Panc1 (cell line): ENCODE measurements around the gene OR2F2. TPM values are rescaled to one million over a fixed set of nuclear protein-coding genes. Genes with fewer than 3 reads are reported as not detected.

Experiments used
- ATAC-seq: fragments of 200-7000 bp; cut with Tn5 transposase; 2 replicates; pipeline ENCODE4 v1.9.1; 2020; ENCODE audit warnings: mild to moderate bottlenecking, moderate library complexity
- Bru-seq: library from RNA; stranded (reverse); fragments of 400-500 nt; gene quantifications from one replicate; lab custom pipeline; 2021; lab: Mats Ljungman, UMichigan
- BruChase-seq, 2 experiments: library from RNA; stranded (reverse); fragments of 400-500 nt; gene quantifications; one replicate each; lab custom pipeline; 2021; lab: Mats Ljungman, UMichigan
- BruUV-seq: library from RNA; stranded (reverse); fragments of 400-500 nt; replicated peaks from 2 replicates; lab custom pipeline; 2021; lab: Mats Ljungman, UMichigan
- CTCF ChIA-PET: fragments of 300-600 bp; sonication (Branson Sonifier 250); formaldehyde crosslinking; loops from one replicate; lab custom pipeline; 2022; ENCODE audit warnings: antibody characterized with exemption; lab: Charles Lee
- POLR2A ChIA-PET: fragments of 300-600 bp; sonication (Branson Sonifier 250); formaldehyde crosslinking; loops from one replicate; lab custom pipeline; 2022; ENCODE audit warnings: antibody characterized with exemption; lab: Charles Lee
- DNase-seq: peaks from one replicate; pipeline ENCODE4 v3.0.0-alpha.2; 2010; ENCODE audit warnings: low read depth, low spot score
- H3K27ac ChIP-seq: 2 replicates; pipeline ENCODE4 v1.5.1; 2011; ENCODE audit warnings: mild to moderate bottlenecking, low read length, inconsistent platforms
- H3K27me3 ChIP-seq: fragments of 200-500 bp; sonication (Bioruptor generic); 2 replicates; pipeline ENCODE4 v1.6.0; 2014; ENCODE audit warnings: low read length, inconsistent platforms; ENCODE audit not compliant: control insufficient read depth, insufficient read depth
- H3K36me3 ChIP-seq: fragments of 200-500 bp; sonication (Bioruptor generic); 2 replicates; pipeline ENCODE4 v1.5.1; 2014; ENCODE audit warnings: inconsistent platforms, mild to moderate bottlenecking, low read length, moderate library complexity; ENCODE audit not compliant: control insufficient read depth, insufficient read depth
- H3K4me1 ChIP-seq: 2 replicates; pipeline ENCODE4 v1.5.1; 2011; ENCODE audit warnings: inconsistent platforms, mild to moderate bottlenecking, low read length, moderate library complexity; ENCODE audit not compliant: control insufficient read depth, insufficient read depth
- H3K4me3 ChIP-seq, 2 experiments: 2 replicates each; pipeline ENCODE4 v1.5.1; 2011 to 2012; ENCODE audit warnings: low read depth in 2 of 2, low read length in 2 of 2, mild to moderate bottlenecking in 2 of 2, inconsistent platforms in 1 of 2, moderate library complexity in 1 of 2
- H3K9me3 ChIP-seq: fragments of 200-500 bp; sonication (Bioruptor generic); 2 replicates; pipeline ENCODE4 v1.5.1; 2014; ENCODE audit warnings: low read depth, mild to moderate bottlenecking, inconsistent platforms, low read length, moderate library complexity; ENCODE audit not compliant: control insufficient read depth, insufficient read depth
- CTCF ChIP-seq: fragments of 450-650 bp; IDR thresholded peaks from 2 replicates; pipeline ENCODE4 v1.5.1; 2017; ENCODE audit warnings: mild to moderate bottlenecking
- POLR2AphosphoS5 ChIP-seq: IDR thresholded peaks from 2 replicates; pipeline ENCODE4 v1.6.1; 2012; ENCODE audit warnings: mild to moderate bottlenecking, low read depth, low read length, moderate library complexity
- REST ChIP-seq, 2 experiments: IDR thresholded peaks; 2 replicates each; pipeline ENCODE4 v1.6.1; 2011 to 2012; ENCODE audit warnings: low read depth in 2 of 2, control low read depth in 1 of 2, low read length in 1 of 2, mild to moderate bottlenecking in 1 of 2, moderate library complexity in 1 of 2; ENCODE audit not compliant: insufficient read depth in 1 of 2
- SIN3A ChIP-seq: IDR thresholded peaks from 2 replicates; pipeline ENCODE4 v1.6.1; 2012; ENCODE audit warnings: low read depth, mild to moderate bottlenecking, low read length, moderate library complexity, borderline replicate concordance; ENCODE audit not compliant: insufficient read depth
- TCF7L2 ChIP-seq: IDR thresholded peaks from 2 replicates; pipeline ENCODE4 v1.6.1; 2011; ENCODE audit warnings: mild to moderate bottlenecking, low read depth, low read length, inconsistent platforms
- in situ Hi-C: cut with HindIII; loops from 2 replicates; pipeline ENCODE4 v1.10.0; 2016; ENCODE audit warnings: low sequenced_read_pairs, low pct_unique_long_range_greater_than_20kb
- intact Hi-C: fragments of 100-400 bp; cut with micrococcal nuclease; formaldehyde crosslinking; loops from one replicate; pipeline ENCODE4 v1.10.0; 2022; ENCODE audit not compliant: unreplicated experiment
- long read RNA-seq: library from polyadenylated mRNA; unstranded; transcript quantifications from one replicate; pipeline ENCODE4 v2.0.0, GENCODE V29; 2021; ENCODE audit not compliant: unreplicated experiment
- polyA plus RNA-seq: library from polyadenylated mRNA; unstranded; fragments of >200 nt; gene quantifications from one replicate; pipeline ENCODE4 v1.2.1, GENCODE V29; 2012; ENCODE audit warnings: missing spikeins; ENCODE audit not compliant: insufficient read length
- total RNA-seq: library from RNA; stranded (reverse); gene quantifications from one replicate; pipeline ENCODE4 v1.2.1, GENCODE V29; 2021; ENCODE audit not compliant: unreplicated experiment

OR2F2 gene
- total RNA-seq, result not detected
- polyA plus RNA-seq, result not detected
- Bru-seq, nascent RNA, result not detected
- BruChase-seq, experiment 1, labeled RNA remaining after a 2-hour chase, result not detected
- not detected for BruChase-seq, experiment 2, labeled RNA remaining after a 6-hour chase
- long read RNA-seq, result 0 reads

- TF ChIP-seq POLR2AphosphoS5 (no peak), SIN3A (no peak), TCF7L2 (no peak), CTCF (no peak), REST (IDR thresholded peaks at IDR 0.05; ENCODE audit: insufficient read depth in 1 of 2, low read depth in 2 of 2, low read length in 1 of 2) (no peak)
- no peaks in the 10 kb centered on the region for H3K36me3 ChIP-seq
- BruUV-seq, result no TSS peak
- DNase-seq (no peak), ATAC-seq (no peak)
- no peaks in the 10 kb centered on the region for H3K4me1 ChIP-seq
- no peak within 1 kb of the TSS for H3K4me3 ChIP-seq
- intact Hi-C loops, result no loop called here
- ChIA-PET POLR2A (no interaction called here), CTCF (interaction anchor here (0.6 kb wide), 1 partner anchor 27 kb away, joined by 4 read pairs; no protein-coding TSS in a partner anchor)
- H3K9me3 ChIP-seq, result no peaks in the 10 kb centered on the region
- in situ Hi-C loops, result no loop called here
- no peak within 1 kb of the TSS for H3K27ac ChIP-seq
- no peaks in the 10 kb centered on the region for H3K27me3 ChIP-seq
Observed at GRCh38 chr7:143934526-143935325, at the start of gene OR2F2. OR2F2 (plus strand) TSS chr7:143935233; CDS start chr7:143935233, 0 bp downstream.

- Histone ChIP-seq H3K9me3 (peaks cover 12% of the 10 kb centered on the region; the same call in 1 of the 2 replicates), H3K36me3 (no peaks in the 10 kb centered on the region), H3K4me3 (no peak overlapping the region), H3K27me3 (no peaks in the 10 kb centered on the region), H3K4me1 (no peaks in the 10 kb centered on the region), H3K27ac (no peak overlapping the region)
- in situ Hi-C loops, result no loop called here
- POLR2A ChIA-PET, result no interaction called here
- DNase-seq (no peak), ATAC-seq (no peak)
- TF ChIP-seq SIN3A, result no peak
- no peak for TF ChIP-seq POLR2AphosphoS5
- no peak for TF ChIP-seq TCF7L2
- no peak for TF ChIP-seq REST (IDR thresholded peaks at IDR 0.05; ENCODE audit: insufficient read depth in 1 of 2, low read depth in 2 of 2, low read length in 1 of 2)
- TF ChIP-seq CTCF, result no peak
- CTCF ChIA-PET, result no interaction called here
- intact Hi-C loops, result no loop called here
- no TSS peak for BruUV-seq
Observed at GRCh38 chr7:143885951-143886350, 49.1 kb upstream of the OR2F2 start.
